ENCODE results near the gene XRN2. TPM values are rescaled to one million over a fixed set of nuclear protein-coding genes. Genes with fewer than 3 reads are reported as not detected.

The XRN2 gene
- total and polyA plus RNA-seq, 4 donors, result 20.9 to 40.3 (median 25.2) TPM

DNA sequence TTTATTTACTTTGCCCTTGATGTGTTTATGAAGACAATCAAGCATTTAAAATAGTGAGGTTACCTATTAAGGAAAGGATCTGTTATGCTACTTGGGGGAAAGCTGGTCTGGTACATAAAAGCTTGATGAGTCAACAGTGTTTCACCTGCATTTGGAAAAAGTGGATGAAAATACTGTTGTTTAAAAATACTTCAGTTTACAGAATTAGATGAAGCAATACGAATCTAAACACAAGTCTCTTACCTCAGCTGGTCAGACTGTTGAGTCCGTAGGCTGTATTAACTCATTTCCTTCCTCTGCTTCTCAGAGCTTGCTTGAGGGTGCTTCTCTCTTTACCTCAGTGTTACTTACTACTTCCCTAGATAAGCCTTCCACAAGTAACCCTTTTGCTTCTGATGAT, 58.1 kb downstream of the XRN2 start:
- Histone ChIP-seq H3K9ac (ENCODE audit: low read depth in 1 of 2, low read length in 2 of 2) (no peak overlapping the region), H3K4me1 (ENCODE audit: control insufficient read depth in 4 of 4, insufficient read depth in 4 of 4, low read length in 3 of 4) (peaks cover 0 to 1% (median 0%) of the 10 kb centered on the region in 4 donors), H3K36me3 (ENCODE audit: control insufficient read depth in 4 of 4, insufficient read depth in 3 of 4, low read depth in 1 of 4, low read length in 3 of 4) (peaks cover 17 to 44% (median 40%) of the 10 kb centered on the region in 4 donors), H3K9me3 (ENCODE audit: control insufficient read depth in 4 of 4, low read length in 3 of 4) (no peaks in the 10 kb centered on the region), H3K27ac (ENCODE audit: low read depth in 1 of 2, low read length in 2 of 2) (no peak overlapping the region), H3K27me3 (ENCODE audit: control insufficient read depth in 4 of 4, insufficient read depth in 4 of 4, low read length in 3 of 4) (no peaks in the 10 kb centered on the region), H3K4me3 (ENCODE audit: low read depth in 1 of 3, low read length in 3 of 3) (no peak overlapping the region)
- TF ChIP-seq NR2F2 (IDR thresholded peaks at IDR 0.05), result no peak
- no peak for TF ChIP-seq RAD21 (IDR thresholded peaks at IDR 0.05)
- TF ChIP-seq SP1 (IDR thresholded peaks at IDR 0.05), result no peak
- TF ChIP-seq, protein P1, sequence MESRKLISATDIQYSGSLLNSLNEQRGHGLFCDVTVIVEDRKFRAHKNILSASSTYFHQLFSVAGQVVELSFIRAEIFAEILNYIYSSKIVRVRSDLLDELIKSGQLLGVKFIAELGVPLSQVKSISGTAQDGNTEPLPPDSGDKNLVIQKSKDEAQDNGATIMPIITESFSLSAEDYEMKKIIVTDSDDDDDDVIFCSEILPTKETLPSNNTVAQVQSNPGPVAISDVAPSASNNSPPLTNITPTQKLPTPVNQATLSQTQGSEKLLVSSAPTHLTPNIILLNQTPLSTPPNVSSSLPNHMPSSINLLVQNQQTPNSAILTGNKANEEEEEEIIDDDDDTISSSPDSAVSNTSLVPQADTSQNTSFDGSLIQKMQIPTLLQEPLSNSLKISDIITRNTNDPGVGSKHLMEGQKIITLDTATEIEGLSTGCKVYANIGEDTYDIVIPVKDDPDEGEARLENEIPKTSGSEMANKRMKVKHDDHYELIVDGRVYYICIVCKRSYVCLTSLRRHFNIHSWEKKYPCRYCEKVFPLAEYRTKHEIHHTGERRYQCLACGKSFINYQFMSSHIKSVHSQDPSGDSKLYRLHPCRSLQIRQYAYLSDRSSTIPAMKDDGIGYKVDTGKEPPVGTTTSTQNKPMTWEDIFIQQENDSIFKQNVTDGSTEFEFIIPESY (IDR thresholded peaks at IDR 0.05), result no peak
- TF ChIP-seq, protein P2, sequence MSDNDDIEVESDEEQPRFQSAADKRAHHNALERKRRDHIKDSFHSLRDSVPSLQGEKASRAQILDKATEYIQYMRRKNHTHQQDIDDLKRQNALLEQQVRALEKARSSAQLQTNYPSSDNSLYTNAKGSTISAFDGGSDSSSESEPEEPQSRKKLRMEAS (IDR thresholded peaks at IDR 0.05), result no peak
- TF ChIP-seq, protein P3, sequence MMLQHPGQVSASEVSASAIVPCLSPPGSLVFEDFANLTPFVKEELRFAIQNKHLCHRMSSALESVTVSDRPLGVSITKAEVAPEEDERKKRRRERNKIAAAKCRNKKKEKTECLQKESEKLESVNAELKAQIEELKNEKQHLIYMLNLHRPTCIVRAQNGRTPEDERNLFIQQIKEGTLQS (IDR thresholded peaks at IDR 0.05), result no peak
- no peak for TF ChIP-seq HNF4A (conservative IDR thresholded peaks at IDR 0.05)
- TF ChIP-seq, protein P4, sequence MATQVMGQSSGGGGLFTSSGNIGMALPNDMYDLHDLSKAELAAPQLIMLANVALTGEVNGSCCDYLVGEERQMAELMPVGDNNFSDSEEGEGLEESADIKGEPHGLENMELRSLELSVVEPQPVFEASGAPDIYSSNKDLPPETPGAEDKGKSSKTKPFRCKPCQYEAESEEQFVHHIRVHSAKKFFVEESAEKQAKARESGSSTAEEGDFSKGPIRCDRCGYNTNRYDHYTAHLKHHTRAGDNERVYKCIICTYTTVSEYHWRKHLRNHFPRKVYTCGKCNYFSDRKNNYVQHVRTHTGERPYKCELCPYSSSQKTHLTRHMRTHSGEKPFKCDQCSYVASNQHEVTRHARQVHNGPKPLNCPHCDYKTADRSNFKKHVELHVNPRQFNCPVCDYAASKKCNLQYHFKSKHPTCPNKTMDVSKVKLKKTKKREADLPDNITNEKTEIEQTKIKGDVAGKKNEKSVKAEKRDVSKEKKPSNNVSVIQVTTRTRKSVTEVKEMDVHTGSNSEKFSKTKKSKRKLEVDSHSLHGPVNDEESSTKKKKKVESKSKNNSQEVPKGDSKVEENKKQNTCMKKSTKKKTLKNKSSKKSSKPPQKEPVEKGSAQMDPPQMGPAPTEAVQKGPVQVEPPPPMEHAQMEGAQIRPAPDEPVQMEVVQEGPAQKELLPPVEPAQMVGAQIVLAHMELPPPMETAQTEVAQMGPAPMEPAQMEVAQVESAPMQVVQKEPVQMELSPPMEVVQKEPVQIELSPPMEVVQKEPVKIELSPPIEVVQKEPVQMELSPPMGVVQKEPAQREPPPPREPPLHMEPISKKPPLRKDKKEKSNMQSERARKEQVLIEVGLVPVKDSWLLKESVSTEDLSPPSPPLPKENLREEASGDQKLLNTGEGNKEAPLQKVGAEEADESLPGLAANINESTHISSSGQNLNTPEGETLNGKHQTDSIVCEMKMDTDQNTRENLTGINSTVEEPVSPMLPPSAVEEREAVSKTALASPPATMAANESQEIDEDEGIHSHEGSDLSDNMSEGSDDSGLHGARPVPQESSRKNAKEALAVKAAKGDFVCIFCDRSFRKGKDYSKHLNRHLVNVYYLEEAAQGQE (IDR thresholded peaks at IDR 0.05), result no peak
- no peak for TF ChIP-seq RXRA (IDR thresholded peaks at IDR 0.05)
- TF ChIP-seq TAF1 (conservative IDR thresholded peaks at IDR 0.05), result no peak
- no peak for TF ChIP-seq FOXA1 (IDR thresholded peaks at IDR 0.05)
- TF ChIP-seq, protein P5, sequence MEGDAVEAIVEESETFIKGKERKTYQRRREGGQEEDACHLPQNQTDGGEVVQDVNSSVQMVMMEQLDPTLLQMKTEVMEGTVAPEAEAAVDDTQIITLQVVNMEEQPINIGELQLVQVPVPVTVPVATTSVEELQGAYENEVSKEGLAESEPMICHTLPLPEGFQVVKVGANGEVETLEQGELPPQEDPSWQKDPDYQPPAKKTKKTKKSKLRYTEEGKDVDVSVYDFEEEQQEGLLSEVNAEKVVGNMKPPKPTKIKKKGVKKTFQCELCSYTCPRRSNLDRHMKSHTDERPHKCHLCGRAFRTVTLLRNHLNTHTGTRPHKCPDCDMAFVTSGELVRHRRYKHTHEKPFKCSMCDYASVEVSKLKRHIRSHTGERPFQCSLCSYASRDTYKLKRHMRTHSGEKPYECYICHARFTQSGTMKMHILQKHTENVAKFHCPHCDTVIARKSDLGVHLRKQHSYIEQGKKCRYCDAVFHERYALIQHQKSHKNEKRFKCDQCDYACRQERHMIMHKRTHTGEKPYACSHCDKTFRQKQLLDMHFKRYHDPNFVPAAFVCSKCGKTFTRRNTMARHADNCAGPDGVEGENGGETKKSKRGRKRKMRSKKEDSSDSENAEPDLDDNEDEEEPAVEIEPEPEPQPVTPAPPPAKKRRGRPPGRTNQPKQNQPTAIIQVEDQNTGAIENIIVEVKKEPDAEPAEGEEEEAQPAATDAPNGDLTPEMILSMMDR (IDR thresholded peaks at IDR 0.05; ENCODE audit: low read depth, low read length, missing input control), result no peak
- TF ChIP-seq HNF4G (IDR thresholded peaks at IDR 0.05), result no peak
- DNase-seq (ENCODE audit: low spot score), result no peak
- 68% methylated on average over 2 of the region's 2 CpGs for WGBS

DNA sequence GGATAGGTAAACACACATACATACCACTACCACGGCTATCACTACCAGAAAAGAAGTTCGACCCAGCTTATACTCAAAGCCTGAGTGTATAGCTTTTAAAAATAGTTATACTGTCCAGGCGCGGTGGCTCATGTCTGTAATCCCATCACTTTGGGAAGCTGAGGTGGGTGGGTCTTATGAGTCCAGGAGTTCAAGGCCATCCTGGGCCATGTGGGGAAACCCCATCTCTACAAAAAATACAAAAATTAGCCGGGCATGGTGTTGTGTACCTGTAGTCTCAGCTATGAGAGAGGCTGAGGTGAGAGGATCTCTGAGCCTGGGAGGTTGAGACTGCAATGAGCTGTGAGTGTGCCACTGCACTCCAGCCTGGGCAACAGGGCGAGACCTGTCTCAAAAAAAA, 61.3 kb downstream of the XRN2 start:
- H3K9ac ChIP-seq (ENCODE audit: low read depth in 1 of 2, low read length in 2 of 2), result no peak overlapping the region
- WGBS, result 90% methylated on average over 6 of the region's 6 CpGs
- no peak overlapping the region for H3K4me3 ChIP-seq (ENCODE audit: low read depth in 1 of 3, low read length in 3 of 3)
- H3K4me1 ChIP-seq (ENCODE audit: control insufficient read depth in 4 of 4, insufficient read depth in 4 of 4, low read length in 3 of 4), result peaks cover 0 to 1% (median 0%) of the 10 kb centered on the region in 4 donors
- peaks cover 14 to 46% (median 43%) of the 10 kb centered on the region in 4 donors for H3K36me3 ChIP-seq (ENCODE audit: control insufficient read depth in 4 of 4, insufficient read depth in 3 of 4, low read depth in 1 of 4, low read length in 3 of 4)
- H3K27me3 ChIP-seq (ENCODE audit: control insufficient read depth in 4 of 4, insufficient read depth in 4 of 4, low read length in 3 of 4), result no peaks in the 10 kb centered on the region
- H3K9me3 ChIP-seq (ENCODE audit: control insufficient read depth in 4 of 4, low read length in 3 of 4), result no peaks in the 10 kb centered on the region
- H3K27ac ChIP-seq (ENCODE audit: low read depth in 1 of 2, low read length in 2 of 2), result no peak overlapping the region
- DNase-seq (ENCODE audit: low spot score), result no peak
- TF ChIP-seq GABPA (IDR thresholded peaks at IDR 0.05 in 1 of 2, conservative IDR thresholded peaks at IDR 0.05 in 1 of 2) (no peak), HNF4A (conservative IDR thresholded peaks at IDR 0.05) (no peak), FOXA2 (IDR thresholded peaks at IDR 0.05) (no peak), FOXA1 (IDR thresholded peaks at IDR 0.05) (no peak), SP1 (IDR thresholded peaks at IDR 0.05) (no peak), RXRA (IDR thresholded peaks at IDR 0.05) (no peak), YY1 (IDR thresholded peaks at IDR 0.05) (no peak), TAF1 (conservative IDR thresholded peaks at IDR 0.05) (no peak), HNF4G (IDR thresholded peaks at IDR 0.05) (no peak), RAD21 (IDR thresholded peaks at IDR 0.05) (no peak)
- TF ChIP-seq, protein P3 (IDR thresholded peaks at IDR 0.05), result no peak
- TF ChIP-seq, protein P5 (IDR thresholded peaks at IDR 0.05; ENCODE audit: low read depth, low read length, missing input control), result no peak
- TF ChIP-seq, protein P4 (IDR thresholded peaks at IDR 0.05), result no peak
- TF ChIP-seq, protein P2 (IDR thresholded peaks at IDR 0.05), result no peak

Data from liver (tissue), 9 donors.